Ishikawa (cell line): Measurements from ENCODE around the gene CCHCR1.

Source experiments
- CEBPB ChIP-seq: IDR thresholded peaks from 2 replicates; pipeline ENCODE4 v1.6.1; 2012
- CREB1 ChIP-seq: IDR thresholded peaks from 2 replicates; pipeline ENCODE4 v1.6.1; 2012; ENCODE audit warnings: low read depth
- EGR1 ChIP-seq: IDR thresholded peaks from 2 replicates; pipeline ENCODE4 v1.6.1; 2012
- EP300 ChIP-seq: IDR thresholded peaks from 2 replicates; pipeline ENCODE4 v1.6.1; 2012; ENCODE audit warnings: borderline replicate concordance
- FOXM1 ChIP-seq: IDR thresholded peaks from 2 replicates; pipeline ENCODE4 v1.6.1; 2012; ENCODE audit warnings: low read depth, borderline replicate concordance
- NFIC ChIP-seq: IDR thresholded peaks from 2 replicates; pipeline ENCODE4 v1.6.1; 2012
- RAD21 ChIP-seq: IDR thresholded peaks from 2 replicates; pipeline ENCODE4 v1.6.1; 2012; ENCODE audit warnings: low read depth
- TAF1 ChIP-seq: IDR thresholded peaks from 2 replicates; pipeline ENCODE4 v1.6.1; 2012; ENCODE audit warnings: low read depth, mild to moderate bottlenecking
- TCF12 ChIP-seq: IDR thresholded peaks from 2 replicates; pipeline ENCODE4 v1.6.1; 2012; ENCODE audit warnings: low read depth
- TEAD4 ChIP-seq: IDR thresholded peaks from 2 replicates; pipeline ENCODE4 v1.6.1; 2012
- USF1 ChIP-seq: IDR thresholded peaks from 2 replicates; pipeline ENCODE4 v1.6.1; 2012
- YY1 ChIP-seq: IDR thresholded peaks from 2 replicates; pipeline ENCODE4 v1.6.1; 2012; ENCODE audit warnings: low read depth
- ZBTB7A ChIP-seq: IDR thresholded peaks from 2 replicates; pipeline ENCODE4 v1.6.1; 2012; ENCODE audit warnings: low read depth
- TF ChIP-seq, protein P1 (sequence below): IDR thresholded peaks from 2 replicates; pipeline ENCODE4 v1.6.1; 2012; ENCODE audit warnings: low read depth, mild to moderate bottlenecking
- TF ChIP-seq, protein P2 (sequence below): IDR thresholded peaks from 2 replicates; pipeline ENCODE4 v1.6.1; 2012

Gene CCHCR1

GRCh38 chr6:31190488-31190887, 32.9 kb upstream of the CCHCR1 start:
- TF ChIP-seq EP300 (no peak), NFIC (no peak), FOXM1 (no peak), YY1 (no peak), TAF1 (no peak), TCF12 (no peak), EGR1 (no peak), CEBPB (no peak), RAD21 (no peak), USF1 (no peak), CREB1 (no peak), ZBTB7A (no peak), TEAD4 (no peak)
- TF ChIP-seq, protein P1, sequence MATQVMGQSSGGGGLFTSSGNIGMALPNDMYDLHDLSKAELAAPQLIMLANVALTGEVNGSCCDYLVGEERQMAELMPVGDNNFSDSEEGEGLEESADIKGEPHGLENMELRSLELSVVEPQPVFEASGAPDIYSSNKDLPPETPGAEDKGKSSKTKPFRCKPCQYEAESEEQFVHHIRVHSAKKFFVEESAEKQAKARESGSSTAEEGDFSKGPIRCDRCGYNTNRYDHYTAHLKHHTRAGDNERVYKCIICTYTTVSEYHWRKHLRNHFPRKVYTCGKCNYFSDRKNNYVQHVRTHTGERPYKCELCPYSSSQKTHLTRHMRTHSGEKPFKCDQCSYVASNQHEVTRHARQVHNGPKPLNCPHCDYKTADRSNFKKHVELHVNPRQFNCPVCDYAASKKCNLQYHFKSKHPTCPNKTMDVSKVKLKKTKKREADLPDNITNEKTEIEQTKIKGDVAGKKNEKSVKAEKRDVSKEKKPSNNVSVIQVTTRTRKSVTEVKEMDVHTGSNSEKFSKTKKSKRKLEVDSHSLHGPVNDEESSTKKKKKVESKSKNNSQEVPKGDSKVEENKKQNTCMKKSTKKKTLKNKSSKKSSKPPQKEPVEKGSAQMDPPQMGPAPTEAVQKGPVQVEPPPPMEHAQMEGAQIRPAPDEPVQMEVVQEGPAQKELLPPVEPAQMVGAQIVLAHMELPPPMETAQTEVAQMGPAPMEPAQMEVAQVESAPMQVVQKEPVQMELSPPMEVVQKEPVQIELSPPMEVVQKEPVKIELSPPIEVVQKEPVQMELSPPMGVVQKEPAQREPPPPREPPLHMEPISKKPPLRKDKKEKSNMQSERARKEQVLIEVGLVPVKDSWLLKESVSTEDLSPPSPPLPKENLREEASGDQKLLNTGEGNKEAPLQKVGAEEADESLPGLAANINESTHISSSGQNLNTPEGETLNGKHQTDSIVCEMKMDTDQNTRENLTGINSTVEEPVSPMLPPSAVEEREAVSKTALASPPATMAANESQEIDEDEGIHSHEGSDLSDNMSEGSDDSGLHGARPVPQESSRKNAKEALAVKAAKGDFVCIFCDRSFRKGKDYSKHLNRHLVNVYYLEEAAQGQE, result no peak
- TF ChIP-seq, protein P2, sequence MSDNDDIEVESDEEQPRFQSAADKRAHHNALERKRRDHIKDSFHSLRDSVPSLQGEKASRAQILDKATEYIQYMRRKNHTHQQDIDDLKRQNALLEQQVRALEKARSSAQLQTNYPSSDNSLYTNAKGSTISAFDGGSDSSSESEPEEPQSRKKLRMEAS, result no peak

DNA sequence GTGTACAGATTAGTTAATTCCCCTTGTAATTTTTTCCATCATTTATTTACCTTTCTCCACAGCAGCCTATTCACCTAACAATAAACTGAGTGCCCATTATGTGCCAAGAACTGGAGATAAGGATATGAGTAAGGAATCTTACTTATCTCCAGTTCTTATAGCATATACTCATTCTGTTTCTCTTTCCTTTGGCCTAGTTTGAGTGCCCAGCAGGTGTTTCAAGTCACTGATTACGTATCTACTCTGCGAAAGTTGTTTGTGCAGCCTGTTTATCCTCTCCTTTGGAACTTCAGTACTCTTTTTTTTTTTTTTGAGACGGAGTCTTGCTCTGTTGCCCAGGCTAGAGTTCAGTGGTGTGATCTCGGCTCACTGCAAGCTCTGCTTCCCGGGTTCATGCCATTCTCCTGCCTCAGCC, 30.2 kb upstream of the CCHCR1 start:
- TF ChIP-seq RAD21, result no peak
- no peak for TF ChIP-seq TCF12
- TF ChIP-seq ZBTB7A, result no peak
- TF ChIP-seq CREB1, result no peak
- TF ChIP-seq NFIC, result no peak
- TF ChIP-seq, protein P1, result no peak
- TF ChIP-seq TEAD4, result no peak
- no peak for TF ChIP-seq EGR1
- no peak for TF ChIP-seq EP300
- no peak for TF ChIP-seq FOXM1
- no peak for TF ChIP-seq YY1
- TF ChIP-seq USF1, result no peak
- no peak for TF ChIP-seq TAF1
- TF ChIP-seq CEBPB, result no peak
- TF ChIP-seq, protein P2, result no peak

- no peak for TF ChIP-seq NFIC
- no peak for TF ChIP-seq TAF1
- TF ChIP-seq TEAD4, result no peak
- TF ChIP-seq CEBPB, result no peak
- no peak for TF ChIP-seq ZBTB7A
- no peak for TF ChIP-seq FOXM1
- TF ChIP-seq USF1, result no peak
- no peak for TF ChIP-seq TCF12
- no peak for TF ChIP-seq EGR1
- TF ChIP-seq YY1, result no peak
- no peak for TF ChIP-seq RAD21
- no peak for TF ChIP-seq EP300
- TF ChIP-seq, protein P2, result no peak
- TF ChIP-seq, protein P1, result no peak
- no peak for TF ChIP-seq CREB1
Observed at GRCh38 chr6:31186052-31186734, 28.6 kb upstream of the CCHCR1 start.

- TF ChIP-seq TAF1 (no peak), YY1 (no peak), CREB1 (no peak), CEBPB (no peak), NFIC (no peak), TCF12 (no peak), ZBTB7A (no peak), RAD21 (no peak), USF1 (no peak), EGR1 (no peak), TEAD4 (no peak), EP300 (no peak)
- TF ChIP-seq, protein P2, result no peak
- TF ChIP-seq, protein P1, result no peak
Observed at GRCh38 chr6:31180500-31180899, 22.9 kb upstream of the CCHCR1 start.
